Measurements from ENCODE around the gene SEC14L3. TPM values are rescaled to one million over a fixed set of nuclear protein-coding genes. Genes with fewer than 3 reads are reported as not detected.
"Not testable (repeated sequence)": the region's sequence is repeated elsewhere in the genome, so short reads cannot be mapped to it uniquely, and the experiment has no call there.

SEC14L3 gene
- total RNA-seq, 4 donors from 2014 or later, result not detected

DNA sequence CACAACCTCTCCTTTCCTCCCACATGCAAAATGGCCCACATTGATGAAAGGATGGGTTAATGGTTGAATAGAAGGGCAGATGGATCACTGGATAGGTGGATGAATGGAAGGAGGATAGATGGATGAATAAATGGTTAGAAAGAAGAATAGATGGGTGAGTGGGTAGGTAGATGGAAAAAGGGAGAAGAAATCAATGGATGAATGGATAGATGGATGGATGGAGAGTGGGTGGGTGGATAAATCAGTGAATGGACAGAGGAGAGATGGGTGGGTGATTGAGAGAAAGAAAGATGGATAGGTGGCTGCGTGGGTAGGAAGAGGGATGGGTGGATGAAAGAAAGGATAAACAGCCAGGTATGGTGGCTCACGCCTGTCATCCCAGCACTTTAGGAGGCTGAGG lies 1.2 kb downstream of the SEC14L3 start:
- 71 to 81% methylated on average over 2 of the region's 2 CpGs for WGBS, 2 donors (ENCODE audit: low coverage in 1 of 2)
- intact Hi-C loops (cut with DNase I; ENCODE audit: low total_unique reads) (loop anchor here (2.0 kb wide), 1 partner anchor 46 kb away; no protein-coding TSS in a partner anchor), in situ Hi-C loops (cut with MboI; ENCODE audit: low pct_ligation_motif_present in 1 of 4, low pct_unique_long_range_greater_than_20kb in 1 of 4, low sequenced_read_pairs in 3 of 4) (no loop called here)
- peaks cover 9% of the 10 kb centered on the region for H3K27me3 ChIP-seq
- no peak overlapping the region for H3K4me3 ChIP-seq
- H3K4me1 ChIP-seq, result no peaks in the 10 kb centered on the region
- TF ChIP-seq POLR2AphosphoS5 (IDR thresholded peaks at IDR 0.05), result no peak
- TF ChIP-seq CTCF (IDR thresholded peaks at IDR 0.05), result no peak
- no peak for TF ChIP-seq POLR2A (IDR thresholded peaks at IDR 0.05)
- no peak for TF ChIP-seq EP300 (IDR thresholded peaks at IDR 0.05; ENCODE audit: low read depth)
- H3K9me3 ChIP-seq, result no peaks in the 10 kb centered on the region
- H3K36me3 ChIP-seq, result no peaks in the 10 kb centered on the region
- no peak overlapping the region for H3K27ac ChIP-seq
- no peak for DNase-seq

GRCh38 chr22:30469165-30469564 lies 2.7 kb downstream of the SEC14L3 start:
- TF ChIP-seq CTCF (IDR thresholded peaks at IDR 0.05) (no peak), POLR2A (IDR thresholded peaks at IDR 0.05) (no peak), EP300 (IDR thresholded peaks at IDR 0.05; ENCODE audit: low read depth) (no peak), POLR2AphosphoS5 (IDR thresholded peaks at IDR 0.05) (no peak)
- no peak for DNase-seq
- Histone ChIP-seq H3K4me1 (no peaks in the 10 kb centered on the region), H3K27me3 (peaks cover 9% of the 10 kb centered on the region), H3K9me3 (no peaks in the 10 kb centered on the region), H3K27ac (no peak overlapping the region), H3K4me3 (no peak overlapping the region), H3K36me3 (no peaks in the 10 kb centered on the region)
- in situ Hi-C loops (cut with MboI; ENCODE audit: low pct_ligation_motif_present in 1 of 4, low pct_unique_long_range_greater_than_20kb in 1 of 4, low sequenced_read_pairs in 3 of 4), result no loop called here
- 42 to 50% methylated on average over 2 of the region's 2 CpGs for WGBS, 2 donors (ENCODE audit: low coverage in 1 of 2)
- intact Hi-C loops (cut with DNase I; ENCODE audit: low total_unique reads), result no loop called here

DNA sequence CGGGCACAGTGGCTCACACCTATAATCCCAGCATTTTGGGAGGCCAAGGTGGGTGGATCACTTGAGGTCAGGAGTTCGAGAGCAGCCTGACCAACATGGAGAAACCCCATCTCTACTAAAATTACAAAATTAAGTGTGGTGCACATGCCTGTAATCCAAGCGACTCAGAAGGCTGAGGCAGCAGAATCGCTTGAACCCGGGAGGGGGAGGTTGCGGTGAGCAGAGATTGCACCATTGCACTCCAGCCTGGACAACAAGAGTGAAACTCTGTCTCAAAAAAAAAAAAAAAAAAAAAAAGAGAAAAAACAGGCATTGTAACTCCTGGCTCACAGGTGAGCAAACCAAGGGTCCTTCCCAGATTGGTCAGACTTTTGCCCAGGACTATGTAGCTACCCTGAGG lies 11.3 kb downstream of the SEC14L3 start:
- H3K27ac ChIP-seq; DNase-seq; intact Hi-C loops (cut with DNase I; ENCODE audit: low total_unique reads); H3K27me3 ChIP-seq; H3K4me3 ChIP-seq; in situ Hi-C loops (cut with MboI; ENCODE audit: low pct_ligation_motif_present in 1 of 4, low pct_unique_long_range_greater_than_20kb in 1 of 4, low sequenced_read_pairs in 3 of 4); H3K9me3 ChIP-seq; H3K4me1 ChIP-seq; H3K36me3 ChIP-seq: not testable (repeated sequence)
- WGBS, 2 donors (ENCODE audit: low coverage in 1 of 2), result 87 to 90% methylated on average over 5 to 6 of the region's 6 CpGs

DNA sequence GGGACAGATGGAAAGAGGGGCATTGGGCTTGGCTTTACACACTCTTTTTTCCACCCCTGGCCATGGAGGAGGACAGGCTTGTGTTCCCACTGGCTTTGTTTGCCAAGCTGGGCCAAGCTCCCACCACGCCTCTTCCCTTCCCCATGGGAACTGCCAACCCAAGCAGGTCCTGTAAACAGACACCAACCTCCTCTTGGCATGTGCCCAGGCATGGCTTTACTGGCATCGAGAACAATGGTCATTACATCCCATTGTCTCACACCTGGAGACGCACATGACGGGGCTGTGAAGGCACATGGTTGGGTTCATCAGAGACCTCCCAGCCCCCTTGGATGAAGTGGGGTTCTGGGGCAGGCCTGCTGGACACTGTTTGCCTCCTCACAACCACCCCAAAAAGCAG lies 11.7 kb downstream of the SEC14L3 start:
- H3K9me3 ChIP-seq, result no peaks in the 10 kb centered on the region
- in situ Hi-C loops (cut with MboI; ENCODE audit: low pct_ligation_motif_present in 1 of 4, low pct_unique_long_range_greater_than_20kb in 1 of 4, low sequenced_read_pairs in 3 of 4), result no loop called here
- H3K27me3 ChIP-seq, result no peaks in the 10 kb centered on the region
- WGBS, 2 donors (ENCODE audit: low coverage in 1 of 2), result 56% methylated on average over 4 of the region's 4 CpGs; no CpG with 5 or more reads in 1 of the 2 donors
- peak; percentile 14 for DNase-seq
- no peak overlapping the region for H3K4me3 ChIP-seq
- intact Hi-C loops (cut with DNase I; ENCODE audit: low total_unique reads), result no loop called here
- TF ChIP-seq EP300 (IDR thresholded peaks at IDR 0.05; ENCODE audit: low read depth), result no peak
- TF ChIP-seq CTCF (IDR thresholded peaks at IDR 0.05), result no peak
- no peak for TF ChIP-seq POLR2AphosphoS5 (IDR thresholded peaks at IDR 0.05)
- TF ChIP-seq POLR2A (IDR thresholded peaks at IDR 0.05), result no peak
- H3K4me1 ChIP-seq, result no peaks in the 10 kb centered on the region
- no peak overlapping the region for H3K27ac ChIP-seq
- no peaks in the 10 kb centered on the region for H3K36me3 ChIP-seq
